GM19467 (cell line): ENCODE data around the gene MFN2.
A peak's percentile ranks its signal among the peaks of the same experiment; 100 is the strongest.
"Not testable (repeated sequence)": the region's sequence is repeated elsewhere in the genome, so short reads cannot be mapped to it uniquely, and the experiment has no call there.

Experiments used
- ATAC-seq: cut with Tn5 transposase; IDR thresholded peaks from one replicate; pipeline ENCODE4 v1.9.1; 2021; ENCODE audit warnings: mild to moderate bottlenecking, moderate library complexity; ENCODE audit not compliant: unreplicated experiment

MFN2 gene

GRCh38 chr1:12019858-12020509 is 39.7 kb downstream of the MFN2 start:
- ATAC-seq = no peak

- ATAC-seq = no peak
Observed at GRCh38 chr1:12021616-12022015, 41.4 kb downstream of the MFN2 start.

- no peak for ATAC-seq
Observed at GRCh38 chr1:12022036-12022435, 41.8 kb downstream of the MFN2 start.

GRCh38 chr1:12026586-12026985 is 46.3 kb downstream of the MFN2 start:
- ATAC-seq = no peak

- no peak for ATAC-seq
Observed at GRCh38 chr1:12028248-12028647, 48.0 kb downstream of the MFN2 start.

GRCh38 chr1:12028957-12029511 is 48.8 kb downstream of the MFN2 start:
- ATAC-seq = no peak

GRCh38 chr1:12029720-12030339 is 49.6 kb downstream of the MFN2 start:
- ATAC-seq = no peak

- no peak for ATAC-seq
Observed at GRCh38 chr1:12031039-12031980, 51.1 kb downstream of the MFN2 start.

GRCh38 chr1:12032161-12032621 is 51.9 kb downstream of the MFN2 start:
- no peak for ATAC-seq

GRCh38 chr1:12033441-12033840 is 53.2 kb downstream of the MFN2 start:
- ATAC-seq = not testable (repeated sequence)

- no peak for ATAC-seq
Observed at GRCh38 chr1:12034381-12034801, 54.1 kb downstream of the MFN2 start.

GRCh38 chr1:12035312-12035711 is 55.1 kb downstream of the MFN2 start:
- ATAC-seq = no peak

GRCh38 chr1:12037486-12038355 is 57.5 kb downstream of the MFN2 start:
- no peak for ATAC-seq

GRCh38 chr1:12038356-12039163 is 58.3 kb downstream of the MFN2 start:
- no peak for ATAC-seq

GRCh38 chr1:12039164-12039525 is 58.9 kb downstream of the MFN2 start:
- no peak for ATAC-seq

GRCh38 chr1:12039824-12040456 is 59.7 kb downstream of the MFN2 start:
- ATAC-seq = peak; percentile 41

GRCh38 chr1:12040457-12041051 is 60.3 kb downstream of the MFN2 start:
- peak; percentile 73 for ATAC-seq

GRCh38 chr1:12044187-12044877 is 64.1 kb downstream of the MFN2 start:
- not testable (repeated sequence) for ATAC-seq
